CD4-positive, alpha-beta T cell treated with Interleukin-21 for 1 hour (primary cell): Measurements from ENCODE around the gene YOD1.

Experiments used
- DNase-seq: peaks from one replicate; pipeline ENCODE4 v3.0.0-alpha.2; 2020

YOD1 gene

DNA sequence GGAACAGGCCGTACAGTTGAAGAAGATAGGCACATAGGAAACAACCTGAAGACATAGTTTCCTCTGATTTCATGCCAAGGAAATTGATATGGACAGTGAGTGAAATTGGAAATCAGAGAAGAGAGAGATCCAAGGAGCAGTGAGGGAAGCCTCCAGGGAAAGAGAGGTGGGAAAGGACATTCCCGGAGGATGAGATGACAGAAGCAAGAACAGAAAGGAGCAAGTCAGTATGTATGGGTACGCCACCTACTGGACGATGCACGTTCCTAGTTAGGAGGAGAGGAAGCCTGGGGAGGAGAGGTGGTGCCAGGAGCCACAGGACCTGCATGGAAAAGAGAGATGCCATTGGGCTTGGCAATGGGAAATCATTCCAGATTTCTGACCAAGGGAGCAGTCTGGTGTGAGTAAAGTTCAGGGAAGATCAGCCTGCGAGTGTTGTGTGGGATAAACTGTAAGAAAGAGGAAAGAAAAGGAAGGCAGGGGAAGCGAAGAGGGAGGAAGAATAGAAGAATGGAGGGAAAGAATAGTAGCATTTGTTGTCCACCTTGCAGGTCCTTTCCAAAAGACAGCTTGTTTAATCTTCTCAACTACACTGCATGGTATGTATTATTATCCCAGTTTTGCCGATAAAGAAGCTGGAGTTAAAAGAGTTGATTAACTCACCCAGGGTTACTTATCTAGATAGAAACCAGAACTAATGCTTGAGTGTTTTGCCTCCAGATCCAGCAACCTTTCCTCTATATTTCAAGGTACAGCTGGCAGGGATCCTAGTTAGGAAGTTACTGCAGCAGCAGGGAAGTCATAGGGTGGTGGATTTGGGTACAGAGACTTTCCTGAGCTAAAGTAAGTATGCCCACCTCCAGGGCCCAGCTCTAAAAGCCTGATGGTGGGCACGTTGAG, 45.8 kb downstream of the YOD1 start:
- DNase-seq: peak; percentile 15

DNA sequence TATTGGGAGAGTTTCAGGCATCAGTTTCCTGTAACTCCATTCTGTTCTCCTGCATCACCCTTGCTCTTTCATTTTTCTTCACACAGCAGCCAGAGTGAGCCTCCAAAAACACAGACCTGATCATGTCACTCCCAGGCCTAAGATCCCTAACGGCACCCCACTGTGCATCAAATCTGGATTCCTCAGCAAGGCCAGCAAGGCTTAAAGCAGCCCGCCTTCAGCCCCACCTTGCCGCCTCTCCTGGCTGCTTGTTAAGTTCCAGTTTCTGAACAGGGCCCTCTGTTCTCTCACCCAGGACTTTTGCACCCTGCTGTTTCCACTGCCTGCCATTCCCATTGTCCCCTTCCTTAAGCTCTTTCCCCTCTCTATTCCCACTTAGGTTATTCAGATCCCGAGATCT, 47.8 kb downstream of the YOD1 start:
- DNase-seq: no peak

DNA sequence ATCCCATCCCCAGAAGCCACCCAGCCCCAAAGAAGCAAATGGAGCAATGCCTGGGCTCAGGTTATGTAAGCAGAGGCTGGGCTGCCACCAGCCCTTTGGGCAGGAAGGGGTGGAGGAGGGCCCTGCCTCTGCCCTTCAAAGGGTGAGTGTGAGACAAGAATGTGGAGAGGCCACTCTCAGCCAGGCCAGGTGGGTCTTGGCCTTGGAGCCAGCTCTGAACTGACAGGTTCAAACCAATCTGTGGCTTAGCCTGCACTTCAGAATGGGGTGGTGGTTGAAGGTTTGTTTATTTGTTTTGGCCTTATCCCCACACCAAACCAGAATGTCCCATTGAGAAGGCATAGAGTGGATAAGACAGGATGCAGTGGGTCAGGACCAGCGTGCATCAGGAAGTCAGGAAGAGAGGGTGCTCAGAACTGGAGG, 48.3 kb downstream of the YOD1 start:
- DNase-seq: no peak

DNA sequence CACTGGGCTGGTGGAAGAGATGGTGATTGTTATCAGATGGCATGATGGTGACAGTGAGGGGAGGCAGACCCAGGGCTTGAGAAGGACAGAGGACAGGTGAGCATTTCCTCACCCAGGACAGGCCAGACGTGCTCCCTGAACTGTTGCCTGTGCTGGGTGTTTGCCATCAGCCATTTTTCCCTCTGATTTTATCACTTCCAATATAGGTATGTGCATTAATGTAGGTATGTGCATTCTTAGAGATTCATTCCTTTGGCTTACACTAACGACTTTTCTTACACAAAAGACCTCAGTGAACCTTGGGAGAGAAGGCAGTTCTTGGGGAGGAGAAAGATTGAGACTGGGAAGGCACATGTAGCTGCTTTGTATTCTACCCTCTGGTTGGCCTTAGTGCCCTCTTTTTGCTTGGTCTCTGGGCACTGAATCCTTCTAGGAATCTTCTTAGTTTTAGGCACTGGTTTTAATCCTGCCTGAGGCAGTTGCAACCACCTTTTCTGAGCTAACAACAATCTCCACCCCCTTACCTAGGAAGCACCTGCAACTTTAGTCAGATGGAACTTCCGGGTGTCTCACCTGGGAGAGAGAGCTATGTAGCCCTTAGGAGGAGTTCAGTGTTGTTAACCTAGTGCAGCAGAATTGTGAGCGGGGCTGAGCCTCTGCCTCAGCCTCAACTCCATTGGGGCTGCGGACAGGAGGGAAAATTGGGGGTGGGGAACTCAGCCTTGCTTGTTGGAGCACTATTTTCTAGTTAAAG, 49.3 kb downstream of the YOD1 start:
- DNase-seq: no peak

DNA sequence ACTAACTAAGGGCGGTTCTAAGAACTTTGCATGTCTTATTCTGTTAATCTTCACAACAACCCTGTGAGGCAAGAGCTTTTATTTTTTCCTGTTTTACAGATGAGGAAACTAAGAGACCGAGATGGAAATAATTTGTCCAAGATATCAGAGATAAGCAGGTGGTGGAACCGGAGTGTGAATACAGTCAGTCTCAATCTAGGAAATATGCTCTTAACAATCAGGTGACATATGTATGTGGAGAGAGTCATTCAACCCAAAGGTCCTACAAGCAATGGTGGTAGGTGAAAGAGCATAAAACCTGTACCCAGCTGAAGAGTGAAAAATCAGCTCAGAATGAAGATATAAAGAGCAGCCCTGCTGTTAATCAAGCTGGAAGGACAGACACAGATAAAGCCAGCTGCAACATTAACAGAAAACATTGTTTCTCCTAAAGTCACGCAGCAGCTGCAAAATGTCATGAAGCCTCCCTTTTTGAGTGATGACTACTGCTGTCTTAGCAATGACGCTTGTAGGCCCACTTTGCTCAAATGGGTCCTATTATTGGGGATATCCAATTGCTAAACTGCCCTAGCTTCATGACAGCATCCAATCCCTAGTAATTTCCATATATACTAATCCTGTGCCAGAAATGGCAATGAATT, 50.2 kb downstream of the YOD1 start:
- no peak for DNase-seq

DNA sequence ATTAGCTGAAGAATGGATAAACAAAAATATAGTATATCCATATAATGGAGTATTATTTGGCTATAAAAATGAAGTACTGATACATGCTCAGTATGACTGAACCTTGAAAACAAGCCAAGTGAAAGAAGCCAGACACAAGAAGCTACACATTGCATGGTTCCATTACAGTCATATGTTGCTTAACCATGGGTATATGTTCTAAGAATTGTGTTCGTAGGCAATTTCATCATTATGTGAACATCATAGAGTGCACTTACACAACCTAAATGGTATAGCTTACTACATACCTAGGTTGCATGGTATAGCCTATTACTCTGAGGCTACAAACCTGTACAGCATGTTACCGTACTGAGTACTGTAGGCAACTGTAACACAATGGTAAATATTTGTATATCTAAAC, 52.2 kb downstream of the YOD1 start:
- DNase-seq: no peak
